Mononuclear cell (primary cell): ENCODE measurements around the gene CCDC78. TPM values are rescaled to one million over a fixed set of nuclear protein-coding genes. Genes with fewer than 3 reads are reported as not detected.

ENCODE experiments used
- H3K27me3 ChIP-seq: 2 replicates; pipeline ENCODE4 v1.6.0; 2011; ENCODE audit warnings: low read length, control low read depth; ENCODE audit not compliant: insufficient read depth
- H3K4me1 ChIP-seq: 2 replicates; pipeline ENCODE4 v1.5.1; 2011; ENCODE audit warnings: mild to moderate bottlenecking, low read length, control low read depth; ENCODE audit not compliant: insufficient read depth
- H3K4me3 ChIP-seq: 2 replicates; pipeline ENCODE4 v1.5.1; 2011; ENCODE audit warnings: mild to moderate bottlenecking, low read length, moderate library complexity
- H3K9me3 ChIP-seq: 2 replicates; pipeline ENCODE4 v1.5.1; 2011; ENCODE audit warnings: low read depth, mild to moderate bottlenecking, control low read depth, low read length
- total RNA-seq: library from RNA; depleted of rRNA; stranded (reverse); fragments of >200 nt; gene quantifications from one replicate; pipeline ENCODE4 v1.2.3, GENCODE V29; 2012

The CCDC78 gene
- total RNA-seq, 1 donor: 1.0 TPM

DNA sequence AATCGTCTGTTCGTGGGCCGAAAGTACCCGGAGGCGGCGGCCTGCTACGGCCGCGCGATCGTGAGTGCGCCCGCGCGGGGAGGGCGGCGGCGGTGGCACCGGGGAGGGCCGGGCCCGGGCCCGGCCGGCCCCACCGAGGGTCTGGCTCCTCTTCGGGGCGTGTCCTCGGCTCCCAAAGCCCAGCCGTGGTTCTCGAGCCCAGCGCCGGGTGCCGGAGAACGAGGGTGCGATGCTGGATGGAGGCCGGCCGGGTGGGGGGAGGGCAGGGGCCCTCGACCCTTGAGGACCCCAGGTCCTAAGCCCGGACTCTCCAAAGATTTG, 45.7 kb downstream of the CCDC78 start:
- Histone ChIP-seq H3K4me1 (peaks cover 52% of the 10 kb centered on the region), H3K27me3 (no peaks in the 10 kb centered on the region), H3K4me3 (peak overlapping the region; percentile 72), H3K9me3 (no peaks in the 10 kb centered on the region)

- no peaks in the 10 kb centered on the region for H3K27me3 ChIP-seq
- peaks cover 51% of the 10 kb centered on the region for H3K4me1 ChIP-seq
- H3K9me3 ChIP-seq: no peaks in the 10 kb centered on the region
- peak within 1 kb of the TSS; percentile 72 for H3K4me3 ChIP-seq
Measured at GRCh38 chr16:679814-680624, 46.2 kb downstream of the CCDC78 start, which contains the start of gene STUB1. Gene STUB1 (plus strand): TSS chr16:680410. CDS start chr16:680526, 116 bp downstream.

DNA sequence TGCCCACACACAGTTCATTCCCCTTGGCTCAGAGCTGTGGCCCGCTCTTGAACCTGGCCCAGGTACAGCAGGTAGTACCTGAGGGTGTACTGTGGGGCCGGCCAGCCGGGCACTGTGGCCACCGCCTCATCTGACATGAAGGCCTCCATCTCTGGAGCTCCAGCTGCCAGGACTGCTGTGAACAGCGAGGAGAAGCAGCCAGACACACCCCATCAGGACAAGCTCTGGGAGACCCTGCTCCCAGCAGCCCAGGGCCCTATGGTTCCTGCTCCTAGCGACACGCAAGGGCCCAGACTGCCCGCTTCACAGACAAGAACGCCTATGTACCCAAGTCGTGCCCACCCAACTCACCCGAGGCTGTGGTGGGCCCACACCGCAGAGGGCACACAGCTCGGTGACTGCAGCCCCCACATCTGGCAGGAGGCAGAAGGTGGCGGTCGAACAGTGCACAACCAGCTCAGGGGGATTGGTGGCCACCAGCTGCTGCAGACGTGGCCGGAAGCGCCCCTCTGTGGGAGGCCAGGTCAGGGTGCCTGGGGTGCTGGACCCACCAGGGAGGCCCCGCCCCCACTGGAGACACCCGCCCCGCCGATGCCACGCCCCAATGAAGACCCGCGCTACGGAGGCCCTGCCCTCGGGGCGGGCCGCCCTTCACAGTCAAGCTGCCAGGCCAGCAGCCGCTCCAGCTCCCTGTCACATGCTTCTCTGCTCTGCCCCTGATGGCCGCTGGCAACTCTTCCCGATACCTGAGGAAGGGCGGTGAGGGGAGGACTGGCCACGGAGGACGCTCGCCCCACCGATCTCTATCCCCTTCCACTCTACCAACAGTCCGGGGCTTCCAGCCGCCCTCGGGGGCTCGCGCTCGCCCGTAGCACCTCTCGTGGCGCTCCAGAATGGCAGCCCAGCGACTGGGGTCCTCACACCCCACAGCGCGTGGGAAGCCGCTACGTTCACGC, 47.1 kb downstream of the CCDC78 start:
- Histone ChIP-seq H3K4me3 (peak overlapping the region; percentile 23), H3K27me3 (no peaks in the 10 kb centered on the region), H3K4me1 (peaks cover 48% of the 10 kb centered on the region), H3K9me3 (no peaks in the 10 kb centered on the region)

DNA sequence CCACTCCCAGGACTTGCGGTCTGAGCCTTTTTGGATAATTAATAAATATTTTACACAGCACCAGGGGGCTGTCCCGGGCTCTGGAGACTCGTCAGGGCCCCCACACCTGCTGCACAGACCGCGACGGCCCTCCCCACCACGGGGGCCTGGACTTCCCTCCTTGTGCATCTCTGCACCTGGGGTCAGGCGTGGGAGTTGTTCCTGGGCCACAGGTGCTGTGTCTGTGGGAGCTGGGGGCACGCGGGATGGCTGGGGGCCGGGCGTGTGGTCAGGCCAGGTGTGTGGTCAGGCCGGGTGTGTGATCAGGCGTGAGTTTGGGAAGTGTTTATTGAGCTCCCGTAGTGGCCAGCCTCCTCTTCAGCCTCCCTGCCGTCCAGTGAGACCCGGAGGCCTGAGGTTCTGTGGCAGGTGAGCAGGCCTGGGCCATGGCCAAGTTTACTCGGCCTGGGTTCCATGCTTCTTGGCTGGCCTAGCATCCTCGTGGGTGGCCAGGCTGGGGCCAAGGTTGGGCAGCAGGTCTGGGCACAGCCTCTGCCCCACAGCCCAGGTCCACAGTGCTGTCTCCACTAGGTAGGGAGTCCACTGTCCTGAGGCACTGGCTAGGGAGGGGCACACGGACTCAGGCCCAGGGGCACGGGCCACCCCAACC, 47.9 kb downstream of the CCDC78 start:
- H3K4me3 ChIP-seq: no peak overlapping the region

GRCh38 chr16:677316-678190, 48.7 kb downstream of the CCDC78 start:
- Histone ChIP-seq H3K9me3 (no peaks in the 10 kb centered on the region), H3K27me3 (no peaks in the 10 kb centered on the region), H3K4me3 (no peak overlapping the region), H3K4me1 (peaks cover 35% of the 10 kb centered on the region)

More for the DNA sequence above, 47.9 kb downstream of the CCDC78 start:
- H3K4me1 ChIP-seq: peaks cover 42% of the 10 kb centered on the region
- H3K27me3 ChIP-seq: no peaks in the 10 kb centered on the region
- no peaks in the 10 kb centered on the region for H3K9me3 ChIP-seq

- Histone ChIP-seq H3K4me1 (peaks cover 30% of the 10 kb centered on the region), H3K27me3 (no peaks in the 10 kb centered on the region), H3K9me3 (no peaks in the 10 kb centered on the region), H3K4me3 (no peak overlapping the region)
Measured at GRCh38 chr16:676913-677312, 49.3 kb downstream of the CCDC78 start.

DNA sequence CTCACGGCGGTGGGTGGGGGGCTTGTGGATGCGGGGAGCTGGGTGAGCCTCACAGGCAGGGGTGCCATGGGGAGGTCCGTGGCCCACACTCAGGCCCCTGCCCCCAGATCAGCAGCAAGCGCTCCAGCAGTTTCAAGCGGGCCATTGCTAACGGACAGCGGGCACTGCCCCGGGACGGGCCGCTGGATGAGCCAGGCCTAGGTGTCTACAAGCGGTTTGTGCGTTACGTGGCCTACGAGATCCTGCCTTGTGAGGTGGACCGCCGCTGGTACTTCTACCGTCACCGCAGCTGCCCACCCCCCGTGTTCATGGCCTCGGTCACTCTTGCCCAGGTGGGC, 49.7 kb downstream of the CCDC78 start:
- Histone ChIP-seq H3K4me1 (peaks cover 26% of the 10 kb centered on the region), H3K27me3 (no peaks in the 10 kb centered on the region), H3K9me3 (no peaks in the 10 kb centered on the region), H3K4me3 (no peak overlapping the region)

- Histone ChIP-seq H3K9me3 (no peaks in the 10 kb centered on the region), H3K4me3 (no peak overlapping the region), H3K4me1 (peaks cover 21% of the 10 kb centered on the region), H3K27me3 (no peaks in the 10 kb centered on the region)
Measured at GRCh38 chr16:675884-676564, 50.2 kb downstream of the CCDC78 start.

GRCh38 chr16:674968-675883, 51.0 kb downstream of the CCDC78 start, which contains the start of gene RHBDL1:
Gene RHBDL1 (plus strand): TSS chr16:675671. CDS start chr16:675791, 120 bp downstream.
- no peak within 1 kb of the TSS for H3K4me3 ChIP-seq
- no peaks in the 10 kb centered on the region for H3K27me3 ChIP-seq
- peaks cover 16% of the 10 kb centered on the region for H3K4me1 ChIP-seq
- no peaks in the 10 kb centered on the region for H3K9me3 ChIP-seq

DNA sequence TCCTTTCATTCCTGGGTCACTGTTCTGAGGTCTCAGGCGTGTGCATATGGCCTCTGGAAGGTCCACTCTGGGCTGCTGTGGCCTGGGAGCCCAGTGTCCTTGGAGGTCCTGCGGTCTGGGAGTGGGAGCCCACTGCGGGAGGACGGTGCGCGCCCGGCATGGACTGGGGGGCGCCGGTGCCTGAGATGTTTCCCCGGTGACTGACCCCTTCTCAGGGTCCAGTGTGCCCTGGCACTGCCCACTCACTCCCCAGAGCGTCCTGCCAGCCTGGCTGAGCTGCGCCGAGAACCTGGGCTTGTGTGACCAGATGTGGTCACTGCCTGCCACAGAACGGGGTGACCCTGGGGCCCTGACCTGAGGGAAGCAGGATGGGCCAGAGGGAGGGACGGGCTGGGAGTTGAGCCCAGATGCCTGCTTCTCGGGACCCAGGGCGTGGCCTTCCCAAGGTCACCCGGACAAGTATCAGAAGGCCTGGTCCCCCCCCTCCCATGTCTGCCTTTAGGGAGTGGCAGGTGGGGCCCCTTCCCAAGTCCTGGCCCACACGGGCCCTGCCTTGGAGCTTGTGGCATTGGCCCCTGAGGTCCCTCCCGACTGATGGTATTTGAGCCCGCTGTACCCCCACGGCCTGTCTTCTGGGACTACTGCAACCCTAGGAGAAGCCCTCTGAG, 51.9 kb downstream of the CCDC78 start:
- Histone ChIP-seq H3K9me3 (no peaks in the 10 kb centered on the region), H3K4me3 (no peak overlapping the region), H3K4me1 (peaks cover 13% of the 10 kb centered on the region), H3K27me3 (no peaks in the 10 kb centered on the region)

- Histone ChIP-seq H3K9me3 (no peaks in the 10 kb centered on the region), H3K27me3 (no peaks in the 10 kb centered on the region), H3K4me3 (no peak overlapping the region), H3K4me1 (peaks cover 14% of the 10 kb centered on the region)
Measured at GRCh38 chr16:673399-673991, 52.7 kb downstream of the CCDC78 start.

DNA sequence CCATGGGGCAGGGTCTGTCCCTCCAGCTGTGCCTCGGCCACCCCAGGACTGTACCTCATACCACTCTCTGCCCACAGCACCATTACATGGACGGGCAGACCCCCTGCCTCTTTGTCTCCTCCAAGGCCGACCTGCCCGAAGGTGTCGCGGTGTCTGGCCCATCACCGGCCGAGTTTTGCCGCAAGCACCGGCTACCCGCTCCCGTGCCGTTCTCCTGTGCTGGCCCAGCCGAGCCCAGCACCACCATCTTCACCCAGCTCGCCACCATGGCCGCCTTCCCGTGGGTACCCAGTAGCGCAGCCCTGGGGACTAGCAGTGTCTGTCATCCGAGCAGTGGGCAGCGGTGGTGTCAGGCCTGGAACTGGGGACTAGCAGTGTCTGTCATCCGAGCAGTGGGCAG, 53.4 kb downstream of the CCDC78 start:
- no peak overlapping the region for H3K4me3 ChIP-seq
- no peaks in the 10 kb centered on the region for H3K27me3 ChIP-seq
- peaks cover 16% of the 10 kb centered on the region for H3K4me1 ChIP-seq
- H3K9me3 ChIP-seq: no peaks in the 10 kb centered on the region
